GM08714 (cell line): ENCODE data around the gene RTN4RL2.

Experiments used
- H3K4me3 ChIP-seq: fragments of 200-500 bp; sonication (Bioruptor generic); 2 replicates; pipeline ENCODE4 v1.5.1; 2014; ENCODE audit warnings: mild to moderate bottlenecking, low read length, inconsistent platforms
- ZNF274 ChIP-seq: IDR thresholded peaks from 2 replicates; pipeline ENCODE4 v1.6.1; 2012; ENCODE audit warnings: mild to moderate bottlenecking, low read depth, low read length

RTN4RL2 gene

DNA sequence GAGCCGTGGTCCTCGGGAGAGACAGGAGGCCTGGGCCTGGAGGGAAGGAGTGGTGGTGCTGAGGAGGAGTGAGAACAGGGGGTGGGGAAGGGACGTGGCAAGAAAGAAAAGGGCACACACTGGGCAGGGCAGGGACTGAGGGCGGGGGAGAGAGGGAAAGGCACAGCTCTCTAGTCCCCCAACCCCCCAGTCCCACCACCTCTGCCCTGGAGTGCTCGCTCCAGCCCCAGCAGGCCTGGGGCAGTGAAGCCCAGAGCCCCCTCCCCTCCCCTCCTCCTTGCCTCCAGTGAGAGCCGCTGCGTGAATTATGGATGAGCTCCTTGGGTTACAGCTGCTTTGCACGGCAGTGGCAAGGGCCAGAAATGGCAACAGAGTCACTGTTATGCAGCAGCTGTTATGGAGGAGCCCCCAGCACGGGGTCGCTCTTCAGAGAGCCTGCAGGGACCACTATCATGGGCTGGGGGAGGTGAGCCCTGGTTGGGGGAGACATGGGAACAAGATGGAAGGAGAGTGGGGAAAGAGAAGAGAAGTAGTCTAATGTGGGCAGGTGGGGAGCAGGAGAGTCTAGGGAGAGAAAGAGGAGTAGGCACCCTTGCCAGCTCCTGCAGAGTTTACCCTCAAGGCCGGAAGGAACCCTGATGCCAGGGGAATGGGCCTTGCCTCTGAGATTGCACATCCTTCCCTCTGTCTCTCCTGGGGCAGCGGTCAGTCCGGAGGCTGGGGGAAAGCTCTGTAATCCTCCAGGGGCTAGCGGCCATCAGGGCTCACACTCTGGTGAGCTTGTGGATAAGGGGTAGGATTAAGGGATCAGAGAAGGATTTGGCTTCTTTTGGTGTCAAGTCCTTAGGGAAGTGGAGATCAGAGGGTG, 3.6 kb downstream of the RTN4RL2 start:
- TF ChIP-seq ZNF274: no peak
- H3K4me3 ChIP-seq: no peak overlapping the region

GRCh38 chr11:57464539-57465181, 4.3 kb downstream of the RTN4RL2 start:
- no peak for TF ChIP-seq ZNF274
- no peak overlapping the region for H3K4me3 ChIP-seq

GRCh38 chr11:57466680-57467079, 6.4 kb downstream of the RTN4RL2 start:
- no peak for TF ChIP-seq ZNF274
- no peak overlapping the region for H3K4me3 ChIP-seq

DNA sequence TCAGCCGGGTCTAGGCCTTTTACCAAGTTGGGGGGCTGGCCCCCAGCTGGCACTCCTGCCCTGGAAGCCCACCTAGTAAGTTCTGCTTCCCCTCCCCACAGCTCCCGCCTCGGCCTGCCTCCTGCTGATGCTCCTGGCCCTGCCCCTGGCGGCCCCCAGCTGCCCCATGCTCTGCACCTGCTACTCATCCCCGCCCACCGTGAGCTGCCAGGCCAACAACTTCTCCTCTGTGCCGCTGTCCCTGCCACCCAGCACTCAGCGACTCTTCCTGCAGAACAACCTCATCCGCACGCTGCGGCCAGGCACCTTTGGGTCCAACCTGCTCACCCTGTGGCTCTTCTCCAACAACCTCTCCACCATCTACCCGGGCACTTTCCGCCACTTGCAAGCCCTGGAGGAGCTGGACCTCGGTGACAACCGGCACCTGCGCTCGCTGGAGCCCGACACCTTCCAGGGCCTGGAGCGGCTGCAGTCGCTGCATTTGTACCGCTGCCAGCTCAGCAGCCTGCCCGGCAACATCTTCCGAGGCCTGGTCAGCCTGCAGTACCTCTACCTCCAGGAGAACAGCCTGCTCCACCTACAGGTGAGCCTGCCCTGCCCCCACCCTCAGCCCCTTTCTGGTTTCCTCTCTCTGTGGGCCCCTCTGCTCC, 7.3 kb downstream of the RTN4RL2 start:
- TF ChIP-seq ZNF274: no peak
- no peak overlapping the region for H3K4me3 ChIP-seq

GRCh38 chr11:57468276-57468675, 7.9 kb downstream of the RTN4RL2 start:
- no peak for TF ChIP-seq ZNF274
- H3K4me3 ChIP-seq: no peak overlapping the region

- TF ChIP-seq ZNF274: no peak
- H3K4me3 ChIP-seq: no peak overlapping the region
These were observed 8.9 kb downstream of the RTN4RL2 start for GRCh38 chr11:57469268-57469667.

DNA sequence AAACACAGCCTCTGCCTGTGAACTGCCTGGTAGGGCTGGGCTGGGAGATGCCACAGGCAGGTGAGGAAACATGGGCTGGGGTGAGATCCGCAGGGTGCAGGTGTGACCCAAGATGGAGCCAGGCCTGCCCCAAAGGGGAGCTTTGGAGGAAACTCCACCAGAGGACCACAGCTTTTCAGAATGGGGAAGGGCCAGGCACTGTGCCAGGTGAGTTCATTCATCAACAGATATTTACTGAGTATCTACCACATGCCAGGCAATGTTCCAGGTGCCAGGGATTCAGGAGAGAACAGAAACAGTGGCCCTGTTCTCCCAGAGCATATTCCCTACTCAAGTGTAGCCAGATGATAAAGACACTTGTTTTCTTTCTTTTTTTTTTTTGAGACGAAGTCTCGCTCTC, 11.2 kb downstream of the RTN4RL2 start:
- TF ChIP-seq ZNF274: no peak
- no peak overlapping the region for H3K4me3 ChIP-seq

DNA sequence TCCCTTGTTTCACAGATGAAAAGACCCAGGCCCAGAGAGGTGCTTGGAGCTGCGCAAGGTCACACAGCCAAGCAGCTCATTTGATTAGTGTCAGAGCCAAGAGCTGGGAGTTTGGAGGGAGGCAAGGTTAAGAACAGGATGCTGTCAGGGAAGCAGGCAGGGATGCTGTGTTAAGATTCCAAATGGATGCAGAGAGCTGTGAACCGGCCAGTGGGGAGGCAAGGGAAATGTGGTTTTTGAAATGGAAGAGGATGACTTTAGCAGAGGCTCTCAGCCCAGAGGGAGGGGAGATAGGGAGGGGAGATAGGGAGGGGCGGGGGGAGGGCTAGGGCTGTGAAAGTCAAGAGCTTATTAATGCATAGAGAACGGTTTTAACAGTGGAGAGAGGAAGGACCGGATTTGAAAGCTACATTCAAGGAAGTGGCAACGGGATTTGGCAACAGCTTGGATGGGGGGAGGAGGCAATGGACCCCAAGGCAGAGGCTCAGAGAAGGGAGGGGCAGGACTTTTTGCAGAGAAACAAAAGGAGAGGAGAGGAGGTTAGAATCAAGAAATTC, 13.0 kb downstream of the RTN4RL2 start:
- no peak for TF ChIP-seq ZNF274
- H3K4me3 ChIP-seq: no peak overlapping the region

GRCh38 chr11:57474017-57474802, 13.9 kb downstream of the RTN4RL2 start:
- no peak overlapping the region for H3K4me3 ChIP-seq
- TF ChIP-seq ZNF274: no peak

- H3K4me3 ChIP-seq: no peak overlapping the region
- TF ChIP-seq ZNF274: no peak
These were observed 14.4 kb downstream of the RTN4RL2 start for GRCh38 chr11:57474803-57475115.

- H3K4me3 ChIP-seq: no peak overlapping the region
- no peak for TF ChIP-seq ZNF274
These were observed 14.9 kb downstream of the RTN4RL2 start for GRCh38 chr11:57475191-57475590.

GRCh38 chr11:57475671-57476046, 15.3 kb downstream of the RTN4RL2 start:
- no peak overlapping the region for H3K4me3 ChIP-seq
- no peak for TF ChIP-seq ZNF274

DNA sequence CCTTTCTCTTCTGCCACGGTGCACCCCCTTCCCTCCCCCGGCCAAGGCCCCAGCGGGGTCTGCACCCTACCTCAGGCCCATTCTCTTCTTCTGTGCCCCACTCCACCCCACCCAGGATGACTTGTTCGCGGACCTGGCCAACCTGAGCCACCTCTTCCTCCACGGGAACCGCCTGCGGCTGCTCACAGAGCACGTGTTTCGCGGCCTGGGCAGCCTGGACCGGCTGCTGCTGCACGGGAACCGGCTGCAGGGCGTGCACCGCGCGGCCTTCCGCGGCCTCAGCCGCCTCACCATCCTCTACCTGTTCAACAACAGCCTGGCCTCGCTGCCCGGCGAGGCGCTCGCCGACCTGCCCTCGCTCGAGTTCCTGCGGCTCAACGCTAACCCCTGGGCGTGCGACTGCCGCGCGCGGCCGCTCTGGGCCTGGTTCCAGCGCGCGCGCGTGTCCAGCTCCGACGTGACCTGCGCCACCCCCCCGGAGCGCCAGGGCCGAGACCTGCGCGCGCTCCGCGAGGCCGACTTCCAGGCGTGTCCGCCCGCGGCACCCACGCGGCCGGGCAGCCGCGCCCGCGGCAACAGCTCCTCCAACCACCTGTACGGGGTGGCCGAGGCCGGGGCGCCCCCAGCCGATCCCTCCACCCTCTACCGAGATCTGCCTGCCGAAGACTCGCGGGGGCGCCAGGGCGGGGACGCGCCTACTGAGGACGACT, 15.9 kb downstream of the RTN4RL2 start:
- TF ChIP-seq ZNF274: no peak
- H3K4me3 ChIP-seq: peak overlapping the region; percentile 12; the same call in 1 of the 2 replicates
